Hematopoietic multipotent progenitor cell treated with erythropoietin and hydrocortisone succinate and interleukin-3 and kit ligand, for 4 days (in vitro differentiated cells): Measurements from ENCODE around the gene COA5.
A peak's percentile ranks its signal among the peaks of the same experiment; 100 is the strongest.
"Not testable (repeated sequence)": the region's sequence is repeated elsewhere in the genome, so short reads cannot be mapped to it uniquely, and the experiment has no call there.

Source experiments
- DNase-seq: peaks from one replicate; pipeline ENCODE4 v3.0.0-alpha.2; 2015

COA5 gene

DNA sequence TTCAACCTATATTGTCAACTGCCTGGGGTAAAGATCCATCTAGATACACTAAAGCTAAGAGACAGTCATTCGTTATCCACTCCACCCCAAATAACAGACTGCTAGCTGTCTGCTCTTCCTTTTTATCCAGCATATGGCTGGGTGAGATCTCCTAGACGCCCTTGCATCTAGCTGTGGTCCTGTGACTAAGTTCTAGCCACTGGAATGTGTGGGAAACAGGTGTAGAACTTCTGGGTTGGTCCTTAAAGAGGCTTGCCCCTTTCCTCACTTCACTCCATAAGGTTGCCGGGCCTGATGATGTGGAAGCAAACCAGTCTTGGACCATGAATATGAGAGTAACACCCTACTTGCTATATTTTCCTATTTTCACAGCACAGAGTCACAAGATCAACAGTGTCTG lies 3.2 kb downstream of the COA5 start:
- no peak for DNase-seq

DNA sequence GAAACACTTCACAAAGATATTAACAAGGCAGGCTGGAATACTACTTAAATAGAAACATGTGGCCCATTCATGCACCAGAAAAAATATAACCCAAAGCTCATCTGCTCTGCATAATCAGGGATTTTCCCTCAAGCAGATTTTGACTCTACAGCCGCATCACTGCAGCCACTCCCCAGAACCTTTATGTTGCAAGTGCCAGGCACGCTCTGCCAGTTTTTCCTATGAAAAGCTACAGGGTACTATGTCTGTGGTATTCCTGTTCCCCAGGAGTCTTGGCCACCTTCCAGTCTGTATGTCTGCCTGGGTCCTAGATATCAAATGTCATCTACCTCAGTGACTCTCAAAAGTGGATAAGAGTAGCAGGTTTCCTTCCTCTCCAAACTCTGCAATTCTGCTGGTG lies 3.8 kb downstream of the COA5 start:
- DNase-seq: no peak

DNA sequence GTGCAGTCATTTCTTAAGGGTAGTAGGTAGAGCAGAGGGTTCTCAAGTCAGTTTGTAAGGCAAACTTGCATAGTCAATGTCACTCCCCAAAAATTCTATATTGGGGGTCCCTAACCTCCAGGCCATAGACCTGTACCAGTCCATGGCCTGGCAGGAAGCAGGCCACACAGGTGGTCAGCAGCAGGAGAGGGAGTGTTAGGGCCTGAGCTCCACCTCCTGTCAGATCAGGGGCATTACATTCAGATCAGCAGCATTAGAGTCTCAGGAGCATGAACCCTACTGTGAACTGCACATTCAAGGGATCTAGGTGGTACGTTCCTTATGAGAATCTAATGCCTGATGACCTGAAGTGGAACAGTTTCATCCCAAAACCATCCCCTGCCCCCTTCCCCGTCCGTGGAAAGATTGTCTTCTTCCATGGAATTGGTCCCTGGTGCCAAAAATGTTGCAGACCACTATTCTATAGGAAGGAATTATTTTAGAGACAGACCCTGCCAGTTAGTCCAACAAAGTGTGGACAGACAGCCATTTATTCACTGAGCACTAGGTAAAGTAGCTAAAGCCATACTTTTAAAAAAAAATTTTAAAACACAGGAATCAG lies 6.7 kb downstream of the COA5 start:
- peak; percentile 58 for DNase-seq

DNA sequence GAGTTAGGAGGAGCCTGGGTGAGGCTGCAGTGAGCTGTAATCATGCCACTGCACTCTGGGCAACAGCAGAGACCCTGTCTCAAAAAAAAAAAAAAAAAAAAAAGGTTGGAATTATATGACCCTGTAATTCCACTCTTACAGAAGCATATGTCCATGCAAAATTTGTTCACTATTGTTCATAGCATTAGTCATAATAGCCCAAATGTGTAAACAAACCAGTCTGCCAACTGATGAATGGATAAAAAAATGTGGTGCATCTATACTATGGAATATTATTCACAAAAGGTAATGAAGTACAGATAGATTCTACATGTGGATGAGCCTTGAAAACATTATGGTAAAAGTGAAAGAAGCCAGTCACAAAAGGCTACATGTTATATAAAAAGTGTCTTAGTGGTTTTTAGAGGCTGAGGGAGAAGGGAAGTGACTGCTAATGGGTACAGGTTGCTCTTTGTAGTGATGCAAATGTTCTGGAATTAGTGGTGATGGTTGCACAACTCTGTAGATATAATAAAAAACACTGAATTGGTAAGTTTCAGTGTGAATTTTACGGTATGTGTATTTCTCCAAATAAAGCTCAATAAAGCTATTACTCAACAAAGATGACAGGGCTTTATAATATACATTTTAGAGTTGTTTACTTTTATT lies 9.4 kb downstream of the COA5 start:
- DNase-seq: no peak

DNA sequence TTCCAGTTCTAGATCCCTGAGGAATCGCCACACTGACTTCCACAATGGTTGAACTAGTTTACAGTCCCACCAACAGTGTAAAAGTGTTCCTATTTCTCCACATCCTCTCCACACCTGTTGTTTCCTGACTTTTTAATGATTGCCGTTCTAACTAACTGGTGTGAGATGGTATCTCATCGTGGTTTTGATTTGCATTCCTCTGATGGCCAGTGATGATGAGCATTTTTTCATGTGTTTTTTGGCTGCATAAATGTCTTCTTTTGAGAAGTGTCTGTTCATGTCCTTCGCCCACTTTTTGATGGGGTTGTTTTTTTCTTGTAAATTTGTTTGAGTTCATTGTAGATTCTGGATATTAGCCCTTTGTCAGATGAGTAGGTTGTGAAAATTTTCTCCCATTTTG lies 13.6 kb downstream of the COA5 start:
- DNase-seq: not testable (repeated sequence)

DNA sequence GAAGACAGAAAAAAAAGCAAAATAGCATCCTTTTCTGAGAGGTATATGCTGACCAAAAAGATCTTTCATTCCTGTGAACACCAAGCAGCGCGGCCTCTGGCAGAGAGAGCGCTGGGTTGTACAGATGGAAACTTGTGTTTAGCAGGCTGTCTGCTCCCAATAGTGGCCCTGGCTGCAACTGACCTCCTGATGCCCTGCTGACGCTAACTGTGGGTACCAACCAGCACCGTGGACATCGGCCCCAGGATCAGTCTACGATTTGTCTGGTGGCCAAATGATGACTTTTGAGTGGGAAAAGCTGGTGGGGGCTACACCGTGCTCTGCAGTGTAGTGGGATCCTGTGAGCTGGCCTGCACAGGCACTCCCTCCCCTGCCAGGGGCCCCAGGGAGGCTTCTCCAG lies 15.7 kb downstream of the COA5 start:
- no peak for DNase-seq

DNA sequence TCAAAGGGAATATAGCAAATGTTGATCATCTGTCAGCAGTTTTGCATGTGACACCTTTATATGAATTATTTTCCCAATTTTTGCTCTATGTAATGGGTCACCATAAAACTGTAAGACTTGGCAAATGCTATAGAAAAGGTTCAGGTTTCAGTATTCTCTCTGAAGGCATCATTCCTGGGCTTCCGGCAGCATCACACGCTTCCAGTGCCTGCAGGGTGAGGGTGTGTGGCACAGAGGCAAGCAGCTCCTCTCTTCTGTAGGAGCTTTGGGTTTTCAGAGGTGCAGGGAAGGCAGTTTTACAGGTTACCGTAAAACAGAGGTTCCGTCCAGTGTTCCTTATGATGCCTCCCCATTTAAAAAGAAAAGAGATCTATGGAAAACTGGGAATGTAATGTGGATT lies 18.8 kb downstream of the COA5 start:
- no peak for DNase-seq

DNA sequence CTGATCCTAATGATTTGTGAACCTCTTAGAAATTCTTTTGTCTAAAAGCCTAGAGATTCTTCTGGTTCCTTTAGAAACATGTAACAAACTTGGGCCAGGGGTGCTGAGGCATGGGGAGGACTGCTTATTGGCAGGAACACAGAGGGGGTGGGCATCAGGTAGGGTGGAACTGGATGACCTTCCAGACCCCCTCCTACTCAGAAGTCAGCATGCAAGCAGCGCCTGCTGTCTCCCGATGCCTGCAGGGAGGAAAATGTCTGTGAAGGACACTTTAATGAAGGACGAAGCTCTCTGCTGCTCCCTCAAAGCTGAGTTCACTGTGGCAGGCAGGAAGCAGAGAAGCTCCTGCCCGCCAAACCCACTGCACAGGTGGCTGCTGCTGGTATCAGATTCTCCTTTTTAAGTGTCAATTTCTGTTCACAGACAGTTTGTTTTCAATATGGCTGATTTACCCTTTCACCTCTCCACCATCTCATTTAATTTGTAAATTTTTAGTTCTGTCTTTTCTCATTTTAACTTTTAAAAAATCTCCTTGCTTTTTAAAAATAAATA lies 19.4 kb downstream of the COA5 start:
- DNase-seq: no peak

DNA sequence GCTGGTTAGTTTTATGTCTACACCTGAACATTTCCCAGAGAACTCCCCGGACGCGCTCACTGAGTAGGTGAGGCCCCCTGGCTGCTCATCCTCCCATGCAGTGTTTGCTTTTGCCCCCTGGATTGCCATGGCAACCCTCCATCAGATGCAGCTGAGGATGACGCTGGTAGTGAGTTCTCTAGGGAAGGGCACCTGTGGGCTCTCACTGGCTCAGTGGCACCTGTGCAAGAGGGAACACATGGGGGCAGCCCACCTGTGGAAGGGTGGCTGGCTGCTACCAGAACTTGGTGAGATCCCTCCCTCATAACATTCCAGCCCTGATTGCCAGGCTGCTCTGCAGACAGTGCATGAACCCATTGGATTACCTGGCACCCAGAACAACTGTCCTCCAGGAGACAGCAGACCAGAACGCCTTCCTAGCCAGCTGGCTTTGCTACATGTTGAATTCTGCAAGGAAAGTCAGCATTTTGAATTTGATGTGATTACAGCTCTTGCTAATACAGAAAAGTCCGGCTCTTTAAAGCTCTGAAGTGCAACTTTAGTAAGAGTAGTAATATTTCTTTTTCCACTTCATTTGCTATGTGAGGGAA lies 21.7 kb downstream of the COA5 start:
- DNase-seq: no peak

DNA sequence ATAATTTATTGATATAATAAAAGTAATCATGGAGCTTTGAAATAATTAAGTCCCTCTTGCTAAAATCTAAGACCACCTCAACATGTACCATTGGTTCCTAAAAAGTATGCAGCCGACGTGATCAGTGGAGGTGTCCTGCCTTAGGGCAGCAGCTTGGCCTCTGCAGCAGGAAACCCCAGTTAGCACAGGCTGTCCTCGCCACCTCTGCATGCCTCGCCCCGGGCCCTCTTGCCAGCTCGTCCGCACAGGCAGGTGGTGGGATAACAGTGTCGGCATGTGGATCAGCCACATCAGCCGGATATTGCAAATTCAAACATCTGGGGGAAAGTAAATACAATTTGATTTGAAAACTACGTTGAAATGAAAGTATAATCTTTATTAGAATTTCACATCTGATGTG lies 22.9 kb downstream of the COA5 start:
- no peak for DNase-seq

DNA sequence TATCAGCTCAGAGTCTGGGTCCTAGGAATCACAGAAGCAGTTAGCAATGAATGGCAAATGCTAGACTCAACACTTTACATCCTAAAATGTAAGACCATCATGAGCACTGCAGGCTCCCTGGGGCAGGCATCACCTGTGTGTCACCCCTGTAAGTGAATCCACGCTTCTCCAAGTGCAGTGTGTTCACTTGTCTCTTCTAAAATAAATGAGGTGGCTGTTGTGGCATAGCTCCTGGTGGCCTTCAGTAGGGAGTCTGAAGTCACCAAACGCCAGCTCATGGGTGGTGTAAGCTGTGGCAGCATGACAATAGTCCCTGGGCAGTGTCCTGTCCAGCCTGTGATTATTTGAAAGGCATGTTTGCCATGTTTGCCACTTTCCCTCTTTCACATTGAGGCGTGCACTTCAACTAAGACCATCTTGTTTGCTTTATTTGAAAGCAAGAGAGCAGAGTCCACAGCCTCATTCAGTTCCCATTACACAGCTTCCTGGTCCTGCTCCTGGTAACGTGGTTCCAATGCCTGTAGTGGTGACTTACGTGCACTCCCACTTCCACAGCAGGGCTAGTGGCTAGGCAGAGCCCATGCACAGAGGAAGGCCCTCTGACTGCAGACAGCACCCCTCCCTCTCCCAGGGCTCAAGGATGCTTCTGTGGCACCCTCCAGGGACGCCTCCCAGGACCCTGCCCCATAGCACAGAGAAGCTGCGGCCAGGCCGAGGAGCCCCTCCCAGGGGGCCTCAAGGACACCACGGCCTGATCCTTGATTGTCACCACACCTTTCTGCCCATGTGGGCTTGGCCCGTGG lies 24.3 kb downstream of the COA5 start:
- no peak for DNase-seq

DNA sequence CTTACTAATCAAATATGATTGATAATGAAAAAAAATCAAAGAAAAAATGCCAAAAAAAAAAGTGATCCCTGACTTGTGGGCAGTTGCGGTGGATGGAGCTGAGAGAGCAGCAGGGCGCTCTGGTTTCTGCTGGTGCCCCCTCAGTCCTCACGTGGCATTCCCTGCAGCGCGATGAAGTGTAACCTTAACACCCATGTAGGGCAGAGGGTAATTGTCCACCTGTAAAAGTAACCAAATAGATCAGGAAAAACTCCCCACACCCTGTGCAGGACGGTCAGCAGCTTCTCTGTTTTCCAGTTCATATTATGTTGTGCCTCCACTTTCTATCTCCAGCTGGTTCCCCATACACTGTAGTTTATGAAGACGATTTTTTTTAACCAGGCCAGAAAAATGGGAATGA lies 25.0 kb downstream of the COA5 start:
- DNase-seq: no peak

DNA sequence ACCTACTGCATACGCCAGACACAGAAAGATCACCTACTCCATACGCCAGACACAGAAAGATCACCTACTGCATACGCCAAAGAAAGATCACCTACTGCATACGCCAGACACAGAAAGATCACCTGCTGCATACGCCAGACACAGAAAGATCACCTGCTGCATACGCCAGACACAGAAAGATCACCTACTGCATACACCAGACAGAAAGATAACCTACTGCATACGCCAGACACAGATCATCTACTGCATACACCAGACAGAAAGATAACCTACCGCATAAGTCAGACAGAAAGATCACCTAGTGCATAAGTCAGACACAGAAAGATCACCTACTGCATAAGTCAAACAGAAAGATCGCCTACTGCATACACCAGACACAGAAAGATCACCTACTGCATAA lies 25.8 kb downstream of the COA5 start:
- no peak for DNase-seq

DNA sequence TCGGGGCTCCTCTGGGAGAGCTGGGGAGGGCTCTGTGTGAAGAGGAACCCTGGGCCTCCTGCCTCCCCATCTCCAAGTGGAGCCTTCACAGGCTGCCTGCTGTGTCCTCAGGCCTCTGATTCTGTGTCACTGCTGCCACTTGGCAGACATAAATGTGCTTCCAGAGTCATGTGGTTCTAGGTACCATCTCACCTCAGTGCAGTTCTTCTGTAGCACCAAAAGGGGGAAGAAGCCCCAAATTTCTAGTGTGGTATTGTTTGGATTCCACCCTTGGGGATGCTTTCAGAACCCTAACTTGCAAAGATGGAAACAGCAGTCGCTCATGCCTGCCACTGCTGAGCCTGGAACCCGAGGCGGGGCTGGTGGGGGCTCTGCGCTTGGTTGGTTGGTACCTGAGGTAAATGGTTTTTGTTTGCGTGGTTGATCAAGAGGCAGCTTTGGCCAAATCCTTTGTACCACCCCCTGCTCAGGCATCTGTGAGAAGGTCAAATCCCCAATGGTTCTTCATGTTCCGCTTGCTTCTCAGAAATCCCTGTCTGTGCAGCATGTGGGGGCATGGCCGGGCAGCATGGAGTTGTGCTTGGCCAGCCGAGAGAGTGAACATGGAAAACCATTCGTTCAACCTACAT lies 27.5 kb downstream of the COA5 start:
- no peak for DNase-seq

DNA sequence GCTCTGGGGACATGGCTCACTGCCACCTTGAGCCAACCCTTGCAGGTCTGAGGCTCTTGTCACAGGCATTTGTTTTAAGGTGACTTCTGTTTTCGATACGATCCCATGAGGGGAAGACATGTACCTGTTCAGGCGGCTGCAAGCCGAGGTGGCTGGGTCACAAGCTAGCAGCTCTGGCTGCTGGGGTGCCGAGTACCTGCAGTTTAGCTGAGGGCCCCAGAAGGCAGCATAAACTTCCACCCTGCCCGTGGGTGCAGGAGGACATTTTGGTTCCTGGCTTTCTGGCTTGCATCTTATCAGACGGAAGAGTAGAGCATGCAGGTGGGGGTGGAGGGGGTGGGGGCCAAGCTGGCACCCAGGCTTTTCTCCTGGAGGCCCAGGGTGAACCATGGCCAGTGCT lies 28.4 kb downstream of the COA5 start:
- no peak for DNase-seq

DNA sequence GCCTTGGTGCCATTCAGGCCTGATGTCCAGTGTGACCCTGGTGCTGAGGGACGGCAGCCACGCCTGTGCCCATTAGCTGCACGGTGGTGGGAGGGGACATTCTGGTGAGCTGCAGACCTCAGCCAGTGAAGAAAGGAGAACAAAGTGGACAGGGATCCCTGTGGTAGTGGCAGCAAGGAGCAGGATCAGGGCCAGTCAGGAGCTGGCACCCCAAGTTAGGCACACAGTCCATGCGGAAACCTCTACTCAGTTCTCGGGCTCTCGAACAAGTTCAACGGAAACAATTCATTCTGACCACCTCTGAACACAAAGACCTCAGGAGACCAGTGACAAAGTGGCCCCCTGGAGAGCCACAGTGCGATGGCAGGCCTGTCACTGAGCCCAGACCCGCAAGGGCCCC lies 30.1 kb downstream of the COA5 start:
- no peak for DNase-seq

DNA sequence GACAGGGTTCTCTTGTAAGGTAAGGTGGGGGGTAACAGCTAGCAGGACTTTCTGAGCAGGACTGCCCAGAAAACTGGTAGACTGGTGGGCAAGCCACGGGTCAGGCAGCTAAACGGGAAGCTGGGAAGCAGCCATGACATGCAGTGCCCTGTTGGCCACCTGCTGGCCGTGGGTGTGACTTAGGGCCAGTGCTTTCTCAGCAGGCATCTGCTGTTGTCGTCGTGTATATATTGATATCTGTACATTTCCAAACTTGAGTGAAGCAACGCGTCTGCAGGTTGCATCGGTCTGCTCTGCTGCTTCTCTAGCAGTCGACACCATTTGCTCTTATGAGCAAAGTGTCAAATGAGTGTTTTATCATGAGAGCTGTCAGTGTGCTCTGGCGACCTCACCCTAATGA lies 31.0 kb downstream of the COA5 start:
- no peak for DNase-seq

DNA sequence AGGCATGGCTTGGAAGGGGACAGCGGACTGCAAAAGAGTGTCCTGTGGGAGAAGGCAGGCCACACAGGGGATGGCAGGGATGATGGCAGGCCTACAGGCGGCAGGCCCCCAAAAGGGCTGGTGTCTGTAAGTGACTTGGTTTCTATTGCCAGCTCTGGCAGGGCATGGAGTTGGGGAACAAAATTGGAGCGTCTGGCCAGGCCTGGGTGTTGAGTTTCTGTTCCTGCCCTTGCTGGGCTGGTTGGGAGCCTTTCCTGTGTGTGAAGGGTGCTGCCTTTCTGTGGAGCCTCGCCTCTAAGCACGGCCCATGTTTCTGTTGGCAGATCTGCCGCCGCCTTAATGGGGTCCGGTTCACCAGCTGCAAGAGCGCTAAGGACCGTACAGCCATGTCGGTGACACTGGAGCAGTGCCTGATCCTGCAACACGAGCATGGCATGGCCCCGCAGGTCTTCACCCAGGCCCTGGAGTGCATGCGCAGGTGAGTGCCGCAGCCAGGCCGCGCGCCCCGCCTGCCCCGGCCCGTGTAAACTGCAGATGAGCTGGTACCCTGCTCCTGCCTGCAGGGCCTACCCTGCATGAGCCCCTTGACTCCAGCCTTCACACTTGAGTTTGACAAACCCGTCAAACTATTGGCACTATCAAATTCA lies 31.5 kb downstream of the COA5 start:
- DNase-seq: no peak

DNA sequence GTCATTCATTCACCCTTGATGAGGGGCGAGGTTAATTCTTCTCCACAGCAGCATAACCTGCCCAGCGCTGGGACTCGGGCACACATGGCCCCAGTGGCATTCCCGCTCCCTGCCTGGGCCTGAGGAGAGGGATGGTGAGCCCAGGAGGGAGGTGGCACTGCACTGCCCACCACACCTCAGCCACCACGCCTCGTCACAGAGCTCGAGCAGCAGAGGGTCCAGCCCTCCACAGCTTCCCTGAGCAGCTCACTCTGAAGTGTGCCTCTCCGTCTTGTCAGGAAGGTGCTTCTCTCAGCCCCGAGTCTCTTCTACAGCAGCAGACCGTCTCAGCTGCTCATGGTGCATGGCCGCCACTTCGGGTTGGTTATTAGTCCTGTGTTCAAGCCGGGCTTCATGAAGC lies 34.9 kb downstream of the COA5 start:
- no peak for DNase-seq

DNA sequence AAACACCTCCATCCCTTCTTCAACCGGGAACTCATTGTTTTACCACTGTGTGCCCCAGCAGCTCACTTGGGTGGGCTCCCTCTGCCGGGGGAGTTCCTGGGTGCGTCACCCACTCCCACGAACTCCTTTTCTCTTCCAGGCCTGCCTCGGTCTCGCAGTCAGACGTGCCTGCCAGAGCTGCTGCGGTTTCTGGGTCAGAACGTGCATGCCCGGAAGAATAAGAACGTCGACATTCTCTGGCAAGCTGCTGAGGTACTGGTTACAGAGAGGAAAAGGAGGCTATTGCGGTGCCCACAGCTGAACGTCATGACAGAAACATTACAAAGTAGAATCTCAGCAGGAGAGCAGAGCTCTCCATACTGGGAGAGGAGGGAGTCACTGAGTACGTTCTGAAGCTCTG lies 35.6 kb downstream of the COA5 start:
- no peak for DNase-seq

DNA sequence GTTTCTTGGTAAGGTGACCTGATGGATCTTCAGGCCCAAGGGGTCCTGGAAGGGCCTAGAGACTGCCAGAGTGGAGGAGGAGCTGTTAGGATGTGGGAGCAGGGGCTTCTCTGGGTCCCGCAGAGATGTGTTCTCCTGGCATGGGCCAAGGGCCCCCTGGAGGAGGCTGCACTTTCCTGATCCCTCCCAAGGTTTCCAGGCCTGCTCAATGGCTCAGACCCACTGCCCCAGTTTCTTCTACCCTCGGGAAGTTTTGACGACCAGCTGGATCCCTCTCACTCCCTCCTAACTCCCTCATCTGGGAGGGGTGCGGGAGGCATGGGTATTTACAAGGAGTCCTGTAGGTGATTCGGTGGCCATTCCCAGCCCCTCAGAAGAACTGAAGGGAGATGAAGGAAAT lies 36.1 kb downstream of the COA5 start:
- no peak for DNase-seq

DNA sequence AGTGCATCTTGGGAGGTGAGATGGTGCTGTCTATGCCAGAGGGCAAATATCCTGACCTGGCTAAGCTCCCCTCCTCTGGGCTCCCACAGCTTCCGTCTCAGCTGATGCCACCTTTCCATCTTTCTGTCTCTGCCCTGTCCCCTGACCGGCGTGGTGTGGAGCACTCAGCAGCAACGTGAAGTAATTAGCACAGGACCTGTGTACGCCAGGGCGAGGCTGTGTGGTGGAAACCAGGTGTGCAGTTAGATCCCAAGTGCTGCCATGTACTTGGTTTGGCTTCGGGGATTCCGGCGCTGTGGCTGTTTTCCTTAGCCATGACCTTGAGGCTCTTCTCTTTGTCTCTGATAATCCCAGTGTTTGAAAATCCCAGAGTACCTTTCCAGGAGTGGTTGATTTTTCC lies 36.5 kb downstream of the COA5 start:
- DNase-seq: no peak
